Measurements from ENCODE around the gene PRKCZ. TPM values are rescaled to one million over a fixed set of nuclear protein-coding genes. Genes with fewer than 3 reads are reported as not detected.

The PRKCZ gene
- total and polyA plus RNA-seq, 9 of the 15 experiments (the other 6 are each of a cell fraction or from before 2014, with no cell fraction given), result 0.07 to 3.1 (median 1.3) TPM

- TF ChIP-seq MTA1 (IDR thresholded peaks at IDR 0.05; ENCODE audit: borderline replicate concordance) (no peak), ZNF140 (CRISPR knock-in tag; IDR thresholded peaks at IDR 0.05) (no peak), EZH2 (IDR thresholded peaks at IDR 0.05; ENCODE audit: borderline replicate concordance, low read depth, low read length) (no peak), BMI1 (IDR thresholded peaks at IDR 0.05; ENCODE audit: low read length) (no peak), SMARCB1 (IDR thresholded peaks at IDR 0.05; ENCODE audit: insufficient read length, low read depth) (no peak), TAF1 (IDR thresholded peaks at IDR 0.05; ENCODE audit: control insufficient read depth, extremely low read depth, insufficient read depth, low read length, severe bottlenecking) (no peak), FOXM1 (IDR thresholded peaks at IDR 0.05; ENCODE audit: low read depth) (no peak), FOXM1 (CRISPR knock-in tag; IDR thresholded peaks at IDR 0.05; ENCODE audit: low read depth) (peak; percentile 86; the same call in 1 of the 2 replicates), NUFIP1 (IDR thresholded peaks at IDR 0.05; ENCODE audit: partially characterized antibody) (peak; percentile 20), HCFC1 (IDR thresholded peaks at IDR 0.05; ENCODE audit: low read depth, low read length) (no peak), SP2 (IDR thresholded peaks at IDR 0.05; ENCODE audit: extremely low read depth, low read depth, low read length, poor library complexity, severe bottlenecking) (no peak), PCBP2 (IDR thresholded peaks at IDR 0.05; ENCODE audit: low read depth, low read length, poor library complexity, severe bottlenecking) (no peak), ZBTB33 (CRISPR knock-in tag; IDR thresholded peaks at IDR 0.05) (peak; percentile 97), RBM15 (IDR thresholded peaks at IDR 0.05; ENCODE audit: insufficient read depth, low read length) (no peak), ZNF407 (IDR thresholded peaks at IDR 0.05; ENCODE audit: low read depth) (no peak)
Measured at GRCh38 chr1:2205191-2205952, 155.2 kb downstream of the PRKCZ start (continued).
